ENCODE data around the gene TMPRSS11A.
A peak's percentile ranks its signal among the peaks of the same experiment; 100 is the strongest.

TMPRSS11A gene

DNA sequence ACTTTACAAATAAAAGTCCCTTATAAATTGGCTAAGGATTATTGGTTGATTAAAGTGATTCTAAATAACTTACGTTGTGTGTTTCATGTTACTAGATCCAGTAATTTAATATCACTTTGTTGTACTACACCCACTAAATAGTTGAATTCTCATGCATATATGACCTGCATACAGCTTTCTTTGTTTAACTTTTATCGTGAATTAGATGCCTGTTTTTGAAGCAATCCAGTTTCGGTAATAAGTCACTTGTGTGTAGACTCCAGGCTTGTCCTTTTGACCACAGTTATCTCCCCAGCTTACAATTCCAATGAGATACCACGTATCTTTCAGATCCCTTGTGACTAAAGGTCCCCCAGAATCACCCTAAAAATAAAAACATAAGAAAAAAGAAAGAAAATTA lies 52.2 kb downstream of the TMPRSS11A start:
- no peak for DNase-seq

DNA sequence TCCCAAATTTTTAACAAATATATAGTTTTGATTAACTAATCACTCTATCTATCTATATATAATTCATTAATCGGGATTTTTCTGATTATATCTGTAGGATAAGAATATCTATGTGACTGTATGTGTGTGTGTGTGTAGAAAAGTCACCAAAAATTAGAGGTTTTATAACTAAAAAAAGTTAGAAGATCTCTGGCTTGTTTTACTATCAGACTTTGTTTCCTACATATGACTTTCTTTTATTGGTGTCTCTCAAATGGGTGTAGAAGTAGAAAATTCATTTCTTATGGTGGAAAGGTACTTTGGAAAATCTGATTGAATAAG lies 52.7 kb downstream of the TMPRSS11A start:
- no peak for DNase-seq

DNA sequence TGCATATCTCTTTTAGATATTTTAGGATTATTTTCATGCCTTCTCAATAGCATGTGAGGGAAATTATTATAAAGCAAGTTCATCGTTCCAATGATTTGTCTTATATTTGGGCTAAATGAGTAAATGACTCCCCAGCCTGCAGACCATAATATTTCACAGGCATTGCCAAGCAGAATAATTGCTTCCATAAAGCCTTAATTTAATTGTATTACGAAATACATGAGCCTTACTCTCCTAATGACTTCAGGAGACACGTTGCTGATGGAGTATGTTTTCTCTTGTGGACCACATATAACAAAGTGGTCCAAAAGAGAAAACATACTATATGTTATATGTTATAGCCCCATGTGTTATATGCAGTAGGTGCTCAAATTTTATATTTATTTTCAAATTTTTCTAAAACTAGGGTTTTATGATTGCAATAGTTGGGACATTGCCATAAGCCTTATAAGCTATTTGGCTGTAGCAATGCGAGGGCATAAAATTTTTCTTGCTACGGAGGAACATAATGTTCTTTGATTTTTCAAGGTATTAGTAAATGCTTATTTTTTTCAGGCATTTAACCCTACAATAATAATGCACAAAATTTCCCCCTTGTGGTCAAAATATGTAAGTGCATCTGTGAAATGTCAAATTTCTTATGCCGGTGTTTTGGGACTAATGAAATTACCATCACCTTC lies 53.2 kb downstream of the TMPRSS11A start:
- DNase-seq, result no peak

DNA sequence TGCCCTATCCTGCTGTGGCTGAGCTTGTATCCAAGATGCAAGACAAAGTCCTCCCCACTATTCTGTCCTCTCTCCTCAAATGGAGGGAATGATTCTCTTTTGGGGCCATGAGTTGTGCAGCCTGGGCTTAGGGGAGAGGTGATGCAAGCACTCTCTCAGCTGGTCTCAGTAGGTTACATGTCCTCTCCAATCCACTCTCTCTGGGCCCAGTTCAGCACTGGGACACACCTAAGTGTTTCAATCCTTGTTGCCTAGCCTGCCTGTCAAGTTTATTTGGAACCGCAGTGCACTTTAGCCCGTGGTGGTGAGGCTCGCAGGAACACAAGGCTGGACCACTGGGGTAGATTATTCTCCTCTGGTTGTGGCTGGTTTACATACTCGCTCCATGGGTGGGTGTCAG lies 55.6 kb downstream of the TMPRSS11A start:
- no peak for DNase-seq

DNA sequence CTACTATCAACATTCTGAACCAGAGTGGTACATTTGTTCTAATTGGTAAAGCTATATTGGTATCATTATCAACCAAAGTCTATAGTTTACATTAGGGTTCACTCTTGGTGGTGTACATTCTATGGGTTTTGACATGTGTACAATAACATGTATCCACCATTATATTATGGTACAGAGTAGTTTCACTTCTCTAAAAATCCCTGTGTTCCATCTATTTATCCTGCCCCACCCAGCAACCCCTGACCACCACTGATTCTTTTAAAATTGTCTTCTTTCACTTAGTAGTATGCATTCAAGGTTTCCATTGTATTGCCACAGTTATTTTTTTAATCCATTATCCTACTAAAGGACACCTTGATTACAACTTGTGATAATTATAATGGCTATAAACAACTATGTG lies 64.2 kb downstream of the TMPRSS11A start:
- no peak for DNase-seq

DNA sequence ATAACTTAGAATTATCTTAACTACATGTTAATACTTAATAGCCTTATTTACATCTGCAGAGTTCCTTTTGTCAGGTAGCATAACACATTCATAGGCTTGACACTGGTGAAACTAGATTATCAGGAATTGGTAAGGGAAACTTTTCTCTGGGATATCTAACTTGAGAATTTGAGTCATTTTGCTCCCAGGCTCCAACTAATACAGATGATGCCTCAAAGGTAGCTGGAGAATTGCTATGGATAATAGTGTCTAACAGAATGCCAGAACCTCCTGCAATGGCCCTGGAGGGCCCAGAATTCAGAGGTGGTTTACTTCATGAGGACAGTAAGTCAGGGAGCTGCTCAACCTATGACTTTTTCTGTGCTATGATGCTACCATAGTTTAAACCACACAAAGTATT lies 65.6 kb downstream of the TMPRSS11A start:
- no peak for DNase-seq

DNA sequence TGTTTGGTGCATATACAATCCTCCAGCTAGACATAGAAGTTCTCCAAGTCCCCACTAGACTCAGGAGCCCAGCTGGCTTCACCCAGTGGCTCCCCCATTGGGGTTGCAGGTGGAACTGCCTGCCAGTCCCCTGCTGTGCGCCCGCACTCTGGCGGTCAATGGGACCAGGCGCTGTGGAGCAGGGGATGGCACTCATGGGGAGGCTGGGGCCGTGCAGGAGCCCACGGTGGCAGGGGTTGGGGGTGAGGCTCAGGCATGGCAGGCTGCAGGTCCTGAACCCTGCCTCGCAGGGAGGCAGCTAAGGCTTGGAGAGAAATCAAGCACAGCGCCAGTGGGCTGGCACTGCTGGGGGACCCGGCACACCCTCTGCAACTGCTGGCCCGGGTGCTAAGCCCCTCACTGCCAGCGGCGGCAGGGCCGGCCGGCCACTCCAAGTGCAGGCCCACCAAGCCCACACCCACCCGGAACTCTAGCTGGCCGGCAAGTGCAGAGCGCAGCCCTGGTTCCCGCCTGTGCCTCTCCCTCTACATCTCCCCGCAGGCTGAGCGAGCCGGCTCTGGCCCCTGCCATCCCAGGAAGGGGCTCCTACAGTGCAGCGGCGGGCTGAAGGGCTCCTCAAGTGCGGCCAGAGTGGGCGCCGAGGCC lies 66.8 kb downstream of the TMPRSS11A start:
- DNase-seq, result no peak

DNA sequence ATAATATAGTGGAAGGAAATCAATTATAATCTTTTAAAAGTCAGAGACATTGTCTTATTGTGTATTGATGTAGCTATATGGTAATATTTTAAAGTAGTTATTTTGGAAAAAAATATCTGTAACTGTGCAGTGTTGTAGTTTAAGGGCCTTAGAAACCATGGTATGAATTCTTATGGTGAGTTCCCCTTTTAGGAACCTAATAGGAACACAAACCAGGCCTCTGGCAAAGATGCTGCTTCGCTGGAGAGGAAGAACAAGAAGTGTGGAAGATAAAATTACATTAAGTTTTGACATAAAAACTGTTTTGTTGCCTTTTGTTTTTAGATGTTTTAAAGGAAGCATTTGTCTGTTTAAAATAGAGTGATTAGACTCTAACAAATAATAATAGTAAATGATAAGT lies 68.6 kb downstream of the TMPRSS11A start:
- no peak for DNase-seq

DNA sequence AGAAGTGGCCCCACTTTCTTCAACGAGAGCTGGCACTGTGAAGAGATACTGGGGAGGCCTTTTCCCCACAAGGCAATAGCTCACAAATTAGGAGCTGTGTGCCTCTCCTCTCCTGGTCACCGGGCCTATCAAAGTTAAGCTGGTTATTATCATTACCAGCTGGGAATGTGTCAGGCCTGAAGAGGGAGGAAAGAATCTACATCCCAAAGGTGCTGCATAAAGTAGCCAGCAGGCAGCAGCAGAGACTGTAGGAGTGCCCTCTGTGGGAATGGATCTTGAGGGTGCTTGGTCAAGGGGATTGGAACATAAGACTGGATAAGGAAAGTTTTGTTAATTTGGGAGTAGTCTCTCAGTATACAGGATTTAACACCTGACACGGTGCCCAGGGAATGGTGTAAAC lies 70.4 kb downstream of the TMPRSS11A start:
- no peak for DNase-seq

DNA sequence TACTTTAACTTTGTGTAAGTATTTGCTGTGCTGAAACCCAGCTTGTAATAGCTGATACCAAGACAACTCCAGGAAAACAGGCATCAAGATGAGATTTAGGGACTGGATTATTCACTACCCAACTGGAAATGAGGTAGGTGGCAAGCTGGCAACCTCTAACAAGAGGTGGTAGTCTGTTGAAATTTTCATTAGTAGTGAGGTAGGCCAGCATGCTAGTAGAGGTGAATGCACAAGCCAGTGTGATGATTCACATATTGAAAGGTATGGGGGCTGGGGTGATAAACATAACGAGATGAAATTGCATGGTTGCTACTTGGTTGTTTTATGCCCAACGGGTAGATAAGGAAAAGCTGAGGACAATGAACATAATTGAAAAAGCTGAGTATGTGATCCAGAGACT lies 71.0 kb downstream of the TMPRSS11A start:
- DNase-seq, result no peak

DNA sequence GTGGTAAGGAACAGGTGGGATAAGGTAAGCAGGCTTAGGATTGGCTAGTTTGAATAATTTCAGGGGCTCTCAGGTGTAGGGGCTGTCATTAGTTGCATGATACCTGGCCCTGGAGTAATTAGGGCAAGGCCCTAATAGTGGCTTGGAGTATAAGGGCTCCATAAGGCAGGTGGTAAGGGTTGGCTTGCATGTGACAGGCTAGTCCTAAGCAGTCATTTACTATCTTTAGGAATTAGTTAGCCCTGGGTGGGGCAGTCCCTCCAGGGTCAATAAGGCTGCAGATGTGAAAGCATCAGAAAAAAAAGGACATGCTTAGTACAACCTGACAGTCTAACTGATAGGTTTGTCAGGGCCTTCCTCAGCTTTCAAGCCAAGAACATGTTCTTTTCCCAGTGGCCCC lies 71.6 kb downstream of the TMPRSS11A start:
- DNase-seq, result no peak

DNA sequence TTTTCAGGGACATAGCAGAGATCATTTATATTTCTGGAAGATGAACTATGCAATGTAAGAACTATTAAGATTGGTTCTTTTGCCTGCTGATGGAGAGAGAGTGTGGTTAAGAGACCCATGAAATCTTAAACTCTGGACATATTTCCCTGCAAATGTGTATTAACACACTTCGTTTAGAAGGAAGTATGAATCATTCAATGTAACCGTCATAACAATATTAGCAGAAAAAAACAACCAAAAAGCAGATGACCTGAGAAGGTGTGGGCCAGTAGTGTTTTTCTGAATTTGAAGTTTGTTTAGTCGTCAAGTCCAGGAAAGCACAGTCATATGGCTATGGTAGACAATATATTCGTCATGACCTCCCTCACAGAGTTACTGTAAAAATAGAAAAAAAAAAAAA lies 77.0 kb downstream of the TMPRSS11A start:
- DNase-seq, result no peak

DNA sequence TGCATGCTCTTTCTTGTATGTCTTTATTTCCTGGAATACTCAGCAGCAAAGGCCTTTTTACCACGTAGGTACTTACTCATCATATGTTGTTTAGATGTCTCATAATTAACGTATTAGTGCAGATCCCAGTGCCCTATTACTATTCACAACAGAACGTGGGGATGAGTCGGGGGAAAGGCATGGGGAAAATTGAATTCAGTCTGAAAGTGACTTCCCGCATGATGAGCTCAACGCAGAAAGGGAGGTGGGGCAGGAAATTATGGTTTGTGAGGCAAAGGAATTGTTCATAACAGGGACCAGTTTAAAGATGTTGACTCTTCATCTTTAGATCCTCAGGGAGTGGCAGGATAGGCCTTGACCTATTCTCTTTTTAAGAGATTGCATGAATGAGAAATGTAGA lies 77.5 kb downstream of the TMPRSS11A start:
- DNase-seq, result no peak

DNA sequence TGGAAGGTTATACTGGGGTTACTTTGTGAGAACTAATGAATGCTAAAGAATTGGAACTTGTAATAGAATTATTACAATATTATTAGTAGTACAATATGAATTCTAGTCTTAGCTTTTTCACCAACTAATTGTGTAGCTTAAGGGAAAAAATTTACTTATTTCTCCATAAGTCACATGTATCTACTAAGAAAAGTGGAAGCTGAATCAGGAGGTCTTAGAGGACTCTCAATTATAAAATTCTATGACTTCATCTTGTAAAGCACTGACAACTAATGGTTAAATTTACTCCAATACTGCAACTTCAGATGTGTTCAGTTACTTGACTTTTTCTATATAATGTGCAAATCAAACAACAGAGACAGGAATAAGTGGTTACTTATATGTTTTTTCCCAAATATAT lies 78.6 kb downstream of the TMPRSS11A start:
- DNase-seq, result no peak

DNA sequence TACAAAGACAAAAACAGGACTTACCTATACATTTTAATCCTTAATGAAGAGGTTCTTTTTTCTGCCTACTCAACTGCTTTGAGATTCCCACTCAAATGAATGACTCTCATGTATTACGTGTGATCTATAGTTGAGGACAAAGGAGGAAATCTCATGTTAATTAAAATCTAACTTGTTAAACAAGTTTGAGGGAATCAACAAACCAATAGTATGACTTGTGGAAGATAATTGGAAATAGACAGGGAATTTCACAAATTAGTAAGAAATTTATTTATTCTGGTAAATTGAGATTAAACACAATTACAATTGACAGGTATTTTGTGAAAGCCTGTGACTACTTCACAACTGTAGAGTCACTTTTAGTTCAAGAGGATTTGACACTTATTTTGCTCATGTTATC lies 79.4 kb downstream of the TMPRSS11A start, which contains the start of gene TMPRSS11D:
TMPRSS11D (minus strand) TSS at position 101 of the 400 bp plus-strand sequence; CDS start at position 32, 69 bp downstream.
- DNase-seq, result no peak

DNA sequence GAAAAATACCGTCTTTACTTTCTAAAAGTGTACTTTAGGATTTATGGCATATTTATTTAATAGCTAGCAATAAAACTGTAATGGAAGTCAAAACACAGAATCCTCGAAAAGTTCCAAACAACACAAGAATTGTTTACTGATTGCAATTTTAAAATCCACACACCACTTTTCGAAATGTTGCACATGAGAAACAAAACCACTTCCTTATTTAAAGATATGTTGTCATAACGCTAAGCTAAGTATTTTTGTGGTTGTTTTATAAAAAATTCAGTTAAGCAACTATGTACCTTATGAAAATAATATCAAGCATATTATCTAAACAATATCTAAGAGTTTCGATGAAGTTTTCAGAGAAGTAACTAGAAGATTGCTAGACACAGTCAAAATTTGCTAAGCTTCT lies 79.8 kb downstream of the TMPRSS11A start:
- no peak for DNase-seq

DNA sequence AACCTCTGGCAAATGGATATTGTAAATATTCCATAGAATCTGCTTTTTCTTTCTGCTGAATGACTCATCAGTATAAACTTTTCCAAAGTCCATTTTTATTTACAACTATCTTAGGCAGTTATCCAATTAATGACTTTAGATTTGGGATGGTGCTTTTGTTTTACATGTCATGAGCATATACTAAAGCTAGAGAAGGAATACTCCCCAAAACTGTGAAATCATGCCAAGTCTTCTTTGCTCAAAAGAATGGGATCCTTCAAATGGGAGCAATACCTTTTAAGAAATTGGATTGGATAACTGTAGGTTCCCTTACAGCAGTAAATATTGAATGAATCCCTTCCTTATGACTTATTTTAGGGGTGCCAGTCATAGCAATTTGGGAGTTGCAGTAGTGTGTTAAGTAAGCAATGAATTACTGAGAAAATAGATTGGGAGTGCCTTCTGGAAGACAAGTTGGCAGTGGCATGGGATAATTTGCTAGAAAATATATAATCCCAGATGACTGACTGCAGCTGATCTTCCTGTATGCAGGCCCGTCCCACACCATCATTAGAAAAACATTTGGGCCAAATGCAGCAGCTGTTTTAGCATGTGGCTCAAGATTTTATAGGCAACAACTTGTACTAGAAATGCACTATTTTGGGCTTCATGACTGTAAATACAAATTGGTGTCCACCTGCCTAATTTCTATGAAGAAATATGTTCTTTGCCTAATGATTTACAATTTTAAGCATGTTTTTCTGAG lies 82.3 kb downstream of the TMPRSS11A start:
- DNase-seq, result no peak

DNA sequence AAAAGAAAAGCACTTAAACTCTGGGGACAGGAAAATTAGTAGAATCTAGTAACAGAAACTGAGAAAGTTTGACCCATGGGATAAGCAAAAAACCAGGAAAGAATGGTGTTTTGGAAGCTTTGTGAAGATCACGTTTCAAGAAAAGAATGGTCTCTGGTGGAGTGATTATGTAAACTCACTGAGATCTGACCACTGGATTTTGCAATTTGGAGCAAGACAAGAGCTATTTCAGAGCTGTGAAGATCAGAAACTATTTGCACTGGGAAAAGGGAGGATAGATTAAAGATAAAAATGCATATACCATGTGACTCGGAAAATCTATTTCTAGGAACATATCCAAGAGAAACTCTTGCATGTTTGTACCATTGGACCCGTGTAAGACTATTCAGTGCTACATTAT lies 83.8 kb downstream of the TMPRSS11A start:
- DNase-seq, result no peak

DNA sequence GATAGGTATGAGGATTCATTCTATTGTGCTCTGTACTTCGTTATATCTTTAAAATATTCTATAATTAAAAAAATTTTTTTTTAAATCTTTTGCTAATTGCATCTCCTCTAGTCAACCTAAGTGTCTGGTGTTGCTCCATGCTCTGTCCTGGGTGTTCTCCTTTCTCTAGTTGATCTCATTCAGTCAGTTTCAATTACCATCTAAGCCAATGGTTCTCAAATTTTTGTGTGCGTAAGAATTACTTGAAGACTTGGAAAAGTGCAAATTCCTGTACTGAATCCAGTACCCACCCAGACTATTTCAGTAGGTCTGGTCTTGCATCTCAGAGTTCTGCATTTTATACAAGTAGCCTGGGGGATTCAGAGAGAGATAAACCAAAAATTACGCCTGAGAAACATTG lies 86.2 kb downstream of the TMPRSS11A start:
- DNase-seq, result no peak

DNA sequence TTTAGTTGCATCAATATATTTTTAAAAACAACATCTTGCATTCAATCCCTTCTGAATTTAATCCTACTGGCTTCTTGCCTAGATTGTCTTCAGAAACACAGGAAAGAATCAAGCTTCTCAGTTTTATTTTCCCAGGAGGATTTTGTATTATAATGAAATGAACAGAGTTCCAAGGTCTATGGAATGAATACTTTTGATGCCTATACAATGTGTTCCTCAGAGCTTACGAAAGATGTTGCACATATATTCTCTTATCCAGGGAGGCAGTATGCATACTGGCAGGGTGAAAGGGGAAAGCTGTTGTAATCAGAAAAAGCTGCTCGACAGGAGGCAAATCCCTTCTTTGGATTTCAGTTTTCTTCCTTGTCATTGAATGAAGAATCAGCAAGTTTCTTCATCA lies 88.3 kb downstream of the TMPRSS11A start:
- no peak for DNase-seq

DNA sequence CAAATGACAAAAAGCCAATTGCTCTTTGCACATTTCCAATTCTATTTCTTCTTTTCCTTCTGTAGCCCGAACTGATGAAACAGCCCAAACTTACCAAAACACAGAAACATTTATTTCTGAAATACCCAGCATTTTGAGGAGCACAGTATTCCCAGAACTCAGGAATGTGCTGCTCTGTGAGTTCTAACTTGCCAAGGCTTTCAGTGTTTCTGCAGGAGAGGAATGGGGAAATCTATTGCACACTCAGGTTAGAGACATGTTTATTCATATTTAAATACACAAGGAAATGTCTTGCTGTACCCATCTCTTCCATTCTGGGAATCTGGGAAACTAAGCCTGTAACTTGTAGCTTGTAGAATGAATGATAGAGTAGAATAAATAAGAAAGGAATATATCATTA lies 90.2 kb downstream of the TMPRSS11A start:
- no peak for DNase-seq

DNA sequence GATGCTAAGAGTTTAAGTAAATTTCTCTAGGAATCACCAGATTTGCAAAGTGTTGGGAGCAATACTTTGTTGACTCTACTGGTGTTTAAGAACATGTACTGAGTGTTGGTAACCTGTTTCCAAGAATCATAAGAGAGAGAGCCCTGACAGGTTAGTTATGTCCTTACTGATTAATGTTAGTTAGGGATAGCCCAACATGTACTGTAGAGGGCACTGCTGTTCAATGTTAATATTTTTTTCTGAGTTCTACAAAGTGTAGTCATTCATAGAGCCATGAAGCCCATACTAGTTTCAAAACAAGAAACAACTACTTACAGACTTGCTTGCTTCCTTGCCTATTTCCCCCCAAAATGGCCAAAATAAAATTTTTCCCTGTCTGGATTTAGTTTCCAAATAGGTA lies 91.4 kb downstream of the TMPRSS11A start:
- peak; percentile 38 for DNase-seq

DNA sequence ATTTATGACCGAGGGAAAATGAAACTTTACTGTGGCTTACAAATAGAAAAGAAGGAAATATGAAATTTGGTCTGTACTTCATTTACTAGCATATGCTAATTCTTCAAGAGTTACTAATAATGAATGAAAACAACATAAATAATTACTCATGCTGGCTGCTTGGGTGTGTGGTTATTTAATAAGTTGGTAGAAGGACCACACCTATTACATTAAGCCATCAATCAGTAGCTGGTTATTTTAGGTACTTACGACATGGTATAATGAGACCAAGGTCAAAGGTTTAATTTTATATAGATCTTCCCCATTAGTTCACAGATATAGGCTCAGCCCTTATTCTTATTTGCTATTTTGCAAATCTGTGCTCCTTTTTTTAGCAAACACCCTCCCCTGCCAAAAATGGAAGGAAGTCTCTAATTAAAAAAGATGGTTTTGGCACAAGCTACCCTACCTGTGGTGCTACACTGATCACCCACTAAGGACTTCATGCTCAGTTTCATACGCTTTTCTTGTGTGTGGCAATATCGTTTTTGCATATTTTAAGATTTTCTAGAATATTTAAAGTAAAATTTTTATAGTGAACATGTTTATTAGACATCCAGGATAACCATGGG lies 93.6 kb downstream of the TMPRSS11A start:
- no peak for DNase-seq

DNA sequence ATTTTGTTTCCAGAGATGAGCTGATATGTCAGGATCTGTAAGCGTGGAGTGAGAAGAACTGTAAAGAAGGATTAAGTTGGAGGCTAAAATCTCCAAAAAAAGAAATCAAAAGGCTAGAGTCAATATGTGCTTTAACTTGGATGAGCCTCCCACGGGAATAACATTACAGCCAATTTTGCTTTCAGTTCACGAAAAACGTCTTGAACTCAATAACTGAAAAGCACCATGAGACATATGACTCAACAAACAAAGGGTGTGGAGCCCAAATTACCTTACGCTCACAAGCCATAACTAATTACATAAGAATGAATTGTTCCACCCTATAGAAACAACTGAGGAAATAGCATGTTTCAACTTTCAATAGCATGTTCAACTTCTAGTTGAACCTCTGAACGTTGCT lies 101.8 kb downstream of the TMPRSS11A start:
- no peak for DNase-seq
